Left colon (tissue), 2 donors: ENCODE data around the gene CES1. TPM values are rescaled to one million over a fixed set of nuclear protein-coding genes. Genes with fewer than 3 reads are reported as not detected.
"Not testable (repeated sequence)": the region's sequence is repeated elsewhere in the genome, so short reads cannot be mapped to it uniquely, and the experiment has no call there.

Experiments
- ATAC-seq: fragments of 200-7000 bp; cut with Tn5 transposase; one replicate; pipeline ENCODE4 v1.9.1; 2020; ENCODE audit warnings: mild to moderate bottlenecking, moderate library complexity
- DNase-seq, 2 donors: peaks; one replicate each; pipeline ENCODE4 v3.0.0-alpha.2; 2020
- intact Hi-C, 2 donors: fragments of 100-400 bp; cut with DNase I in 1 of 2; cut with micrococcal nuclease in 1 of 2; formaldehyde crosslinking; loops; one replicate each; pipeline versions ENCODE4 v1.11.2 to v1.14.0; 2022; cut with DNase I, micrococcal nuclease
- total RNA-seq, 2 donors: library from RNA; stranded (reverse); fragmentation: NEBNext Ultra II Directional; extraction: Animal tissue kit (Norgen Biotek cat#: 25700); gene quantifications; one replicate each; pipeline ENCODE4 v1.2.1, GENCODE V29; 2021
- donor health status: DM: no; HTN: no; CAD: no.
- donor health status: DM: yes; HTN: yes; CAD: no.

Gene CES1
- total RNA-seq, 2 donors from 2014 or later, result 2.8 to 33.4 TPM

- intact Hi-C loops, result no loop called here
- ATAC-seq, result no peak
Measured at GRCh38 chr16:55835581-55835980, 2.7 kb upstream of the CES1 start.

DNA sequence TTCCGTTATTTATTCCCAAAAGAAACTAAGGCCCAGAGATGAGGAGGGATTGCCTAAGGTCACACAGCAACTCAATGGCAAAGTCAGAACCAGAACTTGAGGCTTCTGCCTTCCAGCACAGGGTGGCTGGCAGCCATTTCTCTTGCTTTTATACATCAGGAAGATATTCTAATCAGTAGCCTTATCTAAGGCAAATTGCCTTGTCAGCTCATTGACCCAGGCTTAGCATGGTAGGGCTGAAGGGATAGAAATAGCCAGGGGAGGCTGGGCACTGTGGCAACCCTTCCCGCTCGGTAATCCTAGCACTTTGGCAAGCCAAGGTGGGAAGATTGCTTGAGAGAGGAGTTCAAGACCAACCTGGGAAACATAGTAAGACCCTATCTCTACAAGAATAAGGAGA lies 2.3 kb upstream of the CES1 start:
- ATAC-seq, intact Hi-C loops, DNase-seq: not testable (repeated sequence)

More at GRCh38 chr16:55835581-55835980, 2.7 kb upstream of the CES1 start:
- DNase-seq, result peak in 1 of 2 donors; percentile 15

DNA sequence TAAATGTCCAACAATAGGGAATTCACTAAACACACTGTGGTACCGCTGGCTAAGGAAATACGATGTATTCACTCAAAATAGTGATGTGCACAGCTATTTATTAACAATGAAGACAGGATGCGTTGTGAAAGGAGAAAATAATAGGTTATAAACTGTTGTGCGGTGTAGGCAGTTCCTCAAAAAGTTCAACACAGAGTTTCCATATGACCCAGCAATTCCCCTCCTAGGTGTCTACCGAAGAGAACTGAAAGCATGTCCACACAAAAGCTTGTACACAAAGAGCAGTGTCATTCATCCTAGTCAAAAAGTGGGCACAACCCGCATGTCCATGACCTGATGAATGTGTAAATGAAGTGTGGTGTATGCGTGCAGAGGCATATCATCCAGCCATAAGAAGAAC lies 1.2 kb upstream of the CES1 start:
- ATAC-seq (no peak), DNase-seq (no peak)
- intact Hi-C loops, result no loop called here

DNA sequence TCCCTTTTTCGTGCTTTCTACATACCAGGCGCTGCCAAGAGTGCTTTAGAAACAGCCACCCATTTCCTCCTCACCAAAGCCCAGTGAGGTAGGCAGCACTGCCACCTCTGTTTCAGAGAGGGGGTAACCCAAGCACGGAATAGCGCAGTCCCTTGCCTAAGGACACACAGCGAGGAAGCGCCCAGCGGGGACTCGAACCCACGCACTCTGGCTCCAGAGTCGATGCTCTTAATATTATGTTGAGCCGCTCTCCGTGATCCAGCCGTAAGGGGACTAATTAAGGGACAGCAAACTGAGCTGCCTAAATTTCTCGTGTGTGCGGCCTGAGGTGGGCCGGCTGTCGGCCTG lies 497 bp downstream of the CES1 start:
- DNase-seq, result no peak
- ATAC-seq, result no peak
- intact Hi-C loops, result no loop called here

DNA sequence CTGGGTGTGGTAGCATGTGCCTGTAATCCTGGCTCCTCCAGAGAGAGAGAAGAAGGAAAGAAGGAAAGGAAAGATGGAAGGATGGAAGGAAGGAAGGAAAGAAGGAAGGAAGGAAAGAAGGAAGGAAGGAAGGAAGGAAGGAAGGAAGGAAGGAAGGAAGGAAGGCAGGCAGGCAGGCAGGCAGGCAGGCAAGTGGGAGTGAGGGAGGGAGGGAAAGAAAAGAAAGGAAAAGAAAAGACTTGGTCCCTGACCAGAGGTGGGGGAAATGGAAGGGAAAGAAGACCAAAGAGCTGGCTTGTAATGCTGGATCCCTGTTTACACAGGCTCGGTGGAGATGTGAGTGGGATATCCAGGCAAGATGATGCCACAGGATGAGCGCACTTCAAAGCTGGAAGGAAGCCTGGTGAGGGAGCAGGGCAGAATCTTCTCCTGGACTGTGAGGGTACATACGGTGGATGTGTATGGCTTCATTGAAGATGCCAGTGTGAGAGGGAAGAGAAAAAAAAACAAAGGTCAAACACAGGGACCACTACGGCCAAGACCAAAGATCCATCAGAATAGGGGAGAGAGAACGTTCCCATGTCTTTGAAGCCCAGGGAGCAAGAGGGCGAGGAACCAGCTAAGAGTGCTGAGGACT lies 2.1 kb downstream of the CES1 start:
- DNase-seq (no peak), ATAC-seq (no peak)
- intact Hi-C loops, result no loop called here

GRCh38 chr16:55829232-55829631 lies 3.7 kb downstream of the CES1 start:
- DNase-seq, intact Hi-C loops, ATAC-seq: not testable (repeated sequence)

DNA sequence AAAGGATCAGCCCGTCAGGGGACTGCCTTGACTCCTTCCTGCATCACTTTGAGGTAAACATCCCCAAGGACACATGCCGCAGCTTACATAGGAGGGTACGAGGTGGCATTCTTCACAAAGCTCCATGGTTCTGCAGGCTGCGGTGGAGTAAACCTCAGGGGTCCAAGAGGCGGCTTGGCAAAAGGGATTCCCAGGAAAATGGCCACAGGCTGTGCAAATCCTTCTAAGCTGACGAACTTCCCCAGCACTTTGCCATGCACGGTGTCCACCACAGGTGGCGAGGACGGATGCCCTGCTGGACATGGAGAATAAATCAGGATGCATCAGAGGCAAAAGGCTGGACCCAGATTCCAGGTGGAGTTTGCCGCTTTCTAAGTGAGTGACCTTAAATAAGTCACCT lies 4.2 kb downstream of the CES1 start:
- intact Hi-C loops, result no loop called here
- no peak for ATAC-seq
- DNase-seq, result no peak

- intact Hi-C loops, result no loop called here
- ATAC-seq (no peak), DNase-seq (no peak)
Measured at GRCh38 chr16:55825115-55825728, 7.7 kb downstream of the CES1 start.

DNA sequence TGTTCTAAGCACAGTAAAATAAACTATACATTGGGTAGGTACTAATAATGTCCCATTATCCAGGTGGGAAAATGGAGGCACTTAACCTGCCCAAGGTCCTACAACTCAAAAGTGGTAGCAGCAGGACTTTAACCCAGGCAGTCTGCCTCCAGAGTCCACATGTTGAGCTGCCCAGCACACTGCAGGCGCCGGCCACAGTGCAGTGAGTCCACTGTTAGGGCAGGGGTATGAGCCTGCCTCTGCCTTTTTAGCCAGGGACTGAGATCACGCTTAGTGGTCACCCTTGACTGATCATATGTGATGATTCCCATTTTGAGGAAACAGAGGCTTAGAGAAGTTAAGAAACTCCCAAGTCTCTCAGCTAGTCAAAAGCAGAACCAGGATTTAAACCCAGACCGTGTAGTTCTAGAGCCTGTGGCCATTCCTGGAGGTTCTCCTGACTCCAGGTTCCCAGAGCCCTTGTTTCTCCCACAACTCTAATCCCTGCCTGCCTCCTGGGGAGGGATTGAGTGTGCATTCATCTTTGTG lies 8.4 kb downstream of the CES1 start:
- DNase-seq (no peak), ATAC-seq (no peak)
- intact Hi-C loops, result no loop called here

GRCh38 chr16:55822280-55822810 lies 10.6 kb downstream of the CES1 start:
- ATAC-seq, result no peak
- intact Hi-C loops, result no loop called here
- DNase-seq, result no peak

DNA sequence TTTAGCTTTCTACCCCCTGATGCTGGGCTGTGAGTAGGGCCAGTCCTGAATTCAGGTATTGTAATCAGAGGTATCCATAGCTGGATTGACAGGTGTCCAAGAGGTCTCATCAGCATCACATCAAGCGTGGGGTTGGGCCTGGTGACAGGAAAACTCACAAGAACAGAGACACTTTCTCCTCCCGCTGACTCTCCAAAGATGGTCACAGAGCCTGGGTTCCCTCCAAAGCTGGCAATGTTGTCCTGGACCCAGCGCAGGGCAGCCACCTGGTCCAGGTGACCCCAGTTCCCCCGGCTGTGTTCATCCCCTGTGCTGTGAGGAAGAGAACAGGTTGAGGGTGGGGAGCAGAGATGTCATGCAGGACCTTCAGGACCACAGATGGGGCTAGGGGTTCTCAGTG lies 11.7 kb downstream of the CES1 start:
- ATAC-seq, result no peak
- DNase-seq, result no peak
- intact Hi-C loops, result no loop called here

DNA sequence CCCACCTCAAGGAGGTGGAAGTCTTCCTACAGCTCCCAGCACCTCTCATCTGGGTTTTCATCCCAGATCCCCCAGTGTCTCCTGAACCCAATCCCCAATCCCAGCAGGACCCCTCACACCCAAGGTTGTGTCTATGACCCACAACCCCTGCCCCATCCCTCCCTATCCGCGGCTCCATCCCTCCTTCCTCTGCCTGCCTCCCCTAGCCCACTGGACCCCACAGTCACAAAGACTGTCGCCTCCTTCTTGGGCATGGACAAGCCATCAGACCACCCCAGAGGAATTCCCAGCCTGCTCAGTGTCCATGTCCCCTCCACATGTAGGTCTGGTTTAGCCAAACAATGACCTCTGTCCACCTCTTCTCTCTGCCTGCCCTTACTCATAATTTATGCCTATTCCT lies 12.3 kb downstream of the CES1 start:
- ATAC-seq (no peak), DNase-seq (no peak)
- intact Hi-C loops, result no loop called here

DNA sequence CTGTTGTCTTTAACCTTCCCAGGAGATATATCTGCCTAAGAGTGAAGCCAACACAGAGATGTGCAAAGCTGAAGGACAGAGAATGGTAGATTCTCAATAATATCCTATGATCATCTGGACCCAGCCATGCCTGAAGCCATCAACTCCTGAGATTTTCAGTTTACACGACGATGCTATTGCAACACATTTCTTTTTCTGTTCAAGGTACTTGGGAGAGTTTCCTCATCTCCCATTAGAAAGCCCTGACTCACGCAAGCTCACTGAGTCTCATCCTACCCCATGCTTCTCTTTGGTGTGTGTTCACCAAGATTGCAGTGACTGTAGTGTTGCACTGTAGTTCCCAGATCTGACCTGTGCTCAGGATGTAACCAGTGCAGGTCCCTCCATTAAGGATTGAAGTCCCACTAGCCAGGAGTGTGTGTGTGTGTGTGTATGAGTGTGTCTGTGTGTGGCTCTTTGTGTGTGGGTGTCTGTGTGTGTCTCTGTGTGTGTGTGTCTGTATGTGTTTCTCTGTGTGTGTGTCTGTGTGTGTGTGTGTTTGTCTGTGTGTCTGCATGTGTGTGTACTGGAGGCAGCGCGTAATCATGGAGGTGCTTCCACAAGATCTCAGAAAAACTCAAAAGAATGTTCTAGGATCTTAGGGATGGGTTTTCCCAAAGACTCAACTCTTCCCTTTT lies 15.5 kb downstream of the CES1 start:
- ATAC-seq (no peak), DNase-seq (no peak)
- intact Hi-C loops, result no loop called here

DNA sequence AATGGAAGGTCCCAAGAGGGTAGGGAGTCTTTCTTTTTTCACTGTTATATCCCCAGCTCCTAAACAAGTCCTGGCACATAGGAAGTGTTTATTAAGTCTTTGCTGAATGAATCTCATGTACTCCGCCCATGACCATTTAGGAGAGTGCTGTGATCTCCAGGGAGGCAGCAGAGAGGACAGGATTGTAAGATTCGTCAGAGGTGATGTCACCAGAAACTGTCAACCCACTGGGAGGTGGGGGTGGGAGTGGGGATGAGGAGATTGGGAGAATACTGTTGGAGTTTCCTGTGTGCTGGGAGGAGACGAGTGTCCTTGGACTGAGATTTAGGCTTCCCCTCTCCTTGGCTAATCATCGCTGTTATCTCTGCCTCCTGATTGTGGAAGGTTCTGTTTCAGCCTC lies 16.7 kb downstream of the CES1 start:
- intact Hi-C loops, ATAC-seq, DNase-seq: not testable (repeated sequence)

DNA sequence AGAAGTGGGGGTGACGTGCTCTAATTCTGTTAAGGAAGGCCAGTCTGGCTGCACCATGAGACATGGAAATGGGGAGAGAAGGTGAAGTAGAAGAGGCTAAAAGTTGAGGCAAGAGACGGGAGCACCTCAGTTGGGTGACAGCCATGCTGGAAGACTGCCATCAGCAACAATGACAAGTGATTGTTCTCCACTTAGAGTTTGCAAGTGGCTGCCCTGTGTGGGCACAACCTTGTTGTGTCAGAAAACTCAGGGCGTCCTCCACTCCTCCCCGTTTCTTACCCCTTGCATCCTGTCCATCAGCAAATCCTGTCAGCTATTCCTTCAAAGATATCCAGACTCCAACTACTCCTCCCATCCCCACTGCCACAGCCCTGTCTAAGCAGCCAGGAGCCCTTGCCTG lies 17.6 kb downstream of the CES1 start:
- ATAC-seq (no peak), DNase-seq (no peak)
- intact Hi-C loops, result no loop called here

GRCh38 chr16:55814174-55814573 lies 18.7 kb downstream of the CES1 start:
- DNase-seq, intact Hi-C loops, ATAC-seq: not testable (repeated sequence)

GRCh38 chr16:55813730-55814129 lies 19.2 kb downstream of the CES1 start:
- intact Hi-C loops, DNase-seq, ATAC-seq: not testable (repeated sequence)

DNA sequence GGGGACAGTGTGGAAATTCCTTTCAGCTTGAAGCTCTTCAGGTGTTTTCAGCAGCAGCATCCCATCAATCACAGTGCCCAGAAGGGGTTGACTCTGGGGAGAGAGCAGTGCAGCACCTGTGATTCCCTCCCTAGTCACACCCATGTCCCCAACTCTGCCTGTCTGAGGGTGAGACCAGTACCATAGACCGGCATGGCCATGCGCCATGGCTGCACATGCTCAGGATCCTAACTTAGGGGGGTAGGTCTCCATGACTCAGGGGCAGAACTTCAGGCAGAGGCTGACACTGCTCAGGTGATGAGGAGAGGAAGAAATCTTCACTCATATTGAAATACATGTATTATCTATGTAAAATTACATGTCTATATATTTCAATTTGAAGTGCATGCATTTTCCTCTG lies 19.9 kb downstream of the CES1 start:
- intact Hi-C loops, result no loop called here
- no peak for DNase-seq
- ATAC-seq, result no peak

DNA sequence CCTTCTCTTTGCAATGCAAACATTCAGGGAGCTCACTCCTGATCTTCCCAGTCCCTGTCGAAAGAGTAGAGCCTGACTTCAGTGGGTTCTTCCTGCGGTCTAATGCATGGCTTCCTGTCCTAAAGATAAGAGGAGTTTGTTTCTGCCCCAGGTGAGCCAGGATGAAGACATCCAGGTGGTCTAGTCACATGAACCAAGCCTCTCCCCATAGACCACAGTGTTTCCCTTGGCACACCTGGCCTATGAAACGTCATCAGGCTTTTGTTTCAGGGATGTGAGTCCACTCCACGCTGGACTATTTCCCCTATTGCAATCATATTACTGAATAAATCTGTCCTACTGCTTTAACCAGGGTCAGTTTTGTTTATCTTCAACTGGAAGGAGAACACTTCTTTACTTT lies 21.1 kb downstream of the CES1 start:
- ATAC-seq (no peak), DNase-seq (no peak)
- intact Hi-C loops, result no loop called here

- intact Hi-C loops, result no loop called here
- no peak for DNase-seq
- ATAC-seq, result no peak
Measured at GRCh38 chr16:55810451-55810961, 22.4 kb downstream of the CES1 start.
